Measurements from ENCODE around the gene PRKG1. TPM values are rescaled to one million over a fixed set of nuclear protein-coding genes. Genes with fewer than 3 reads are reported as not detected.
A peak's percentile ranks its signal among the peaks of the same experiment; 100 is the strongest.
"Not testable (repeated sequence)": the region's sequence is repeated elsewhere in the genome, so short reads cannot be mapped to it uniquely, and the experiment has no call there.

Gene PRKG1
- total and polyA plus RNA-seq, 4 donors, result 26.2 to 199 (median 94.1) TPM

GRCh38 chr10:51748959-51749358 is 674.7 kb downstream of the PRKG1 start:
- Histone ChIP-seq H3K4me1 (ENCODE audit: control insufficient read depth in 1 of 2, insufficient read depth in 2 of 2, low read length in 2 of 2) (peaks cover 2 to 6% of the 10 kb centered on the region in 2 donors), H3K27me3 (ENCODE audit: control insufficient read depth in 1 of 2, insufficient read depth in 2 of 2, low read length in 1 of 2) (no peaks in the 10 kb centered on the region), H3K36me3 (ENCODE audit: control insufficient read depth in 1 of 2, insufficient read depth in 2 of 2, low read length in 1 of 2) (no peaks in the 10 kb centered on the region), H3K4me3 (ENCODE audit: low read length in 2 of 2) (no peak overlapping the region), H3K27ac (ENCODE audit: low read depth in 1 of 2, low read length in 2 of 2) (peak overlapping the region in 1 of 2 donors; percentile 4), H3K9me3 (ENCODE audit: control insufficient read depth, low read length) (no peaks in the 10 kb centered on the region)
- intact Hi-C loops (cut with DNase I), result no loop called here
- 7 to 25% methylated on average over 1 of the region's 1 CpG for WGBS, 2 donors
- DNase-seq (no peak), ATAC-seq (ENCODE audit: low FRiP score) (no peak)

GRCh38 chr10:51758366-51758765 is 684.1 kb downstream of the PRKG1 start:
- Histone ChIP-seq H3K9me3 (ENCODE audit: control insufficient read depth, low read length) (no peaks in the 10 kb centered on the region), H3K36me3 (ENCODE audit: control insufficient read depth in 1 of 2, insufficient read depth in 2 of 2, low read length in 1 of 2) (no peaks in the 10 kb centered on the region), H3K27me3 (ENCODE audit: control insufficient read depth in 1 of 2, insufficient read depth in 2 of 2, low read length in 1 of 2) (no peaks in the 10 kb centered on the region), H3K27ac (ENCODE audit: low read depth in 1 of 2, low read length in 2 of 2) (no peak overlapping the region), H3K4me1 (ENCODE audit: control insufficient read depth in 1 of 2, insufficient read depth in 2 of 2, low read length in 2 of 2) (no peaks in the 10 kb centered on the region), H3K4me3 (ENCODE audit: low read length in 2 of 2) (no peak overlapping the region)
- 65 to 75% methylated on average over 3 of the region's 3 CpGs for WGBS, 2 donors
- intact Hi-C loops (cut with DNase I), result no loop called here
- no peak for DNase-seq
- ATAC-seq (ENCODE audit: low FRiP score), result no peak

- ATAC-seq (ENCODE audit: low FRiP score); H3K9me3 ChIP-seq (ENCODE audit: control insufficient read depth, low read length); H3K4me1 ChIP-seq (ENCODE audit: control insufficient read depth in 1 of 2, insufficient read depth in 2 of 2, low read length in 2 of 2); DNase-seq; intact Hi-C loops (cut with DNase I); H3K27me3 ChIP-seq (ENCODE audit: control insufficient read depth in 1 of 2, insufficient read depth in 2 of 2, low read length in 1 of 2); H3K4me3 ChIP-seq (ENCODE audit: low read length in 2 of 2); H3K27ac ChIP-seq (ENCODE audit: low read depth in 1 of 2, low read length in 2 of 2); H3K36me3 ChIP-seq (ENCODE audit: control insufficient read depth in 1 of 2, insufficient read depth in 2 of 2, low read length in 1 of 2): not testable (repeated sequence)
- WGBS, 2 donors, result 94% methylated on average over 1 of the region's 1 CpG
These were observed 684.6 kb downstream of the PRKG1 start for GRCh38 chr10:51758838-51759237.

- DNase-seq (no peak), ATAC-seq (ENCODE audit: low FRiP score) (no peak)
- H3K4me1 ChIP-seq (ENCODE audit: control insufficient read depth in 1 of 2, insufficient read depth in 2 of 2, low read length in 2 of 2), result peaks cover 2 to 3% of the 10 kb centered on the region in 2 donors
- H3K27me3 ChIP-seq (ENCODE audit: control insufficient read depth in 1 of 2, insufficient read depth in 2 of 2, low read length in 1 of 2), result no peaks in the 10 kb centered on the region
- 2 to 5% methylated on average over 4 of the region's 4 CpGs for WGBS, 2 donors
- no peaks in the 10 kb centered on the region for H3K36me3 ChIP-seq (ENCODE audit: control insufficient read depth in 1 of 2, insufficient read depth in 2 of 2, low read length in 1 of 2)
- H3K27ac ChIP-seq (ENCODE audit: low read depth in 1 of 2, low read length in 2 of 2), result no peak overlapping the region
- no peaks in the 10 kb centered on the region for H3K9me3 ChIP-seq (ENCODE audit: control insufficient read depth, low read length)
- intact Hi-C loops (cut with DNase I), result no loop called here
- H3K4me3 ChIP-seq (ENCODE audit: low read length in 2 of 2), result no peak overlapping the region
These were observed 685.7 kb downstream of the PRKG1 start for GRCh38 chr10:51759896-51760534.

- 97 to 98% methylated on average over 4 of the region's 4 CpGs for WGBS, 2 donors
- intact Hi-C loops (cut with DNase I), result no loop called here
- H3K4me3 ChIP-seq (ENCODE audit: low read length in 2 of 2), result no peak overlapping the region
- H3K36me3 ChIP-seq (ENCODE audit: control insufficient read depth in 1 of 2, insufficient read depth in 2 of 2, low read length in 1 of 2), result peaks cover 0 to 3% of the 10 kb centered on the region in 2 donors
- DNase-seq, result no peak
- H3K4me1 ChIP-seq (ENCODE audit: control insufficient read depth in 1 of 2, insufficient read depth in 2 of 2, low read length in 2 of 2), result peaks cover 2 to 4% of the 10 kb centered on the region in 2 donors
- no peaks in the 10 kb centered on the region for H3K9me3 ChIP-seq (ENCODE audit: control insufficient read depth, low read length)
- H3K27me3 ChIP-seq (ENCODE audit: control insufficient read depth in 1 of 2, insufficient read depth in 2 of 2, low read length in 1 of 2), result no peaks in the 10 kb centered on the region
- H3K27ac ChIP-seq (ENCODE audit: low read depth in 1 of 2, low read length in 2 of 2), result no peak overlapping the region
- no peak for ATAC-seq (ENCODE audit: low FRiP score)
These were observed 686.8 kb downstream of the PRKG1 start for GRCh38 chr10:51760864-51761640.

GRCh38 chr10:51763746-51764145 is 689.5 kb downstream of the PRKG1 start:
- no peaks in the 10 kb centered on the region for H3K9me3 ChIP-seq (ENCODE audit: control insufficient read depth, low read length)
- no peak for ATAC-seq (ENCODE audit: low FRiP score)
- peaks cover 2 to 4% of the 10 kb centered on the region in 2 donors for H3K4me1 ChIP-seq (ENCODE audit: control insufficient read depth in 1 of 2, insufficient read depth in 2 of 2, low read length in 2 of 2)
- H3K27ac ChIP-seq (ENCODE audit: low read depth in 1 of 2, low read length in 2 of 2), result no peak overlapping the region
- H3K36me3 ChIP-seq (ENCODE audit: control insufficient read depth in 1 of 2, insufficient read depth in 2 of 2, low read length in 1 of 2), result peaks cover 0 to 3% of the 10 kb centered on the region in 2 donors
- H3K4me3 ChIP-seq (ENCODE audit: low read length in 2 of 2), result no peak overlapping the region
- intact Hi-C loops (cut with DNase I), result no loop called here
- no peak for DNase-seq
- no peaks in the 10 kb centered on the region for H3K27me3 ChIP-seq (ENCODE audit: control insufficient read depth in 1 of 2, insufficient read depth in 2 of 2, low read length in 1 of 2)

GRCh38 chr10:51765284-51765971 is 691.1 kb downstream of the PRKG1 start:
- 76 to 88% methylated on average over 1 of the region's 1 CpG for WGBS, 2 donors
- intact Hi-C loops (cut with DNase I), result loop anchor here in 1 of 2 donors (5.0 kb wide), 1 partner anchor 33 kb away; no protein-coding TSS in a partner anchor
- H3K9me3 ChIP-seq (ENCODE audit: control insufficient read depth, low read length), result no peaks in the 10 kb centered on the region
- ATAC-seq (ENCODE audit: low FRiP score) (no peak), DNase-seq (no peak)
- peaks cover 0 to 3% of the 10 kb centered on the region in 2 donors for H3K36me3 ChIP-seq (ENCODE audit: control insufficient read depth in 1 of 2, insufficient read depth in 2 of 2, low read length in 1 of 2)
- no peak overlapping the region for H3K27ac ChIP-seq (ENCODE audit: low read depth in 1 of 2, low read length in 2 of 2)
- H3K4me1 ChIP-seq (ENCODE audit: control insufficient read depth in 1 of 2, insufficient read depth in 2 of 2, low read length in 2 of 2), result peaks cover 4 to 6% of the 10 kb centered on the region in 2 donors
- no peak overlapping the region for H3K4me3 ChIP-seq (ENCODE audit: low read length in 2 of 2)
- H3K27me3 ChIP-seq (ENCODE audit: control insufficient read depth in 1 of 2, insufficient read depth in 2 of 2, low read length in 1 of 2), result no peaks in the 10 kb centered on the region

- Histone ChIP-seq H3K27ac (ENCODE audit: low read depth in 1 of 2, low read length in 2 of 2) (no peak overlapping the region), H3K4me1 (ENCODE audit: control insufficient read depth in 1 of 2, insufficient read depth in 2 of 2, low read length in 2 of 2) (peaks cover 4 to 6% of the 10 kb centered on the region in 2 donors), H3K4me3 (ENCODE audit: low read length in 2 of 2) (no peak overlapping the region), H3K27me3 (ENCODE audit: control insufficient read depth in 1 of 2, insufficient read depth in 2 of 2, low read length in 1 of 2) (no peaks in the 10 kb centered on the region), H3K36me3 (ENCODE audit: control insufficient read depth in 1 of 2, insufficient read depth in 2 of 2, low read length in 1 of 2) (peaks cover 0 to 3% of the 10 kb centered on the region in 2 donors), H3K9me3 (ENCODE audit: control insufficient read depth, low read length) (no peaks in the 10 kb centered on the region)
- WGBS, 2 donors, result 98 to 99% methylated on average over 3 of the region's 3 CpGs
- ATAC-seq (ENCODE audit: low FRiP score), result no peak
- DNase-seq, result no peak
- intact Hi-C loops (cut with DNase I), result loop anchor here in 1 of 2 donors (5.0 kb wide), 1 partner anchor 34 kb away; no protein-coding TSS in a partner anchor
These were observed 692.3 kb downstream of the PRKG1 start for GRCh38 chr10:51766423-51767102.
